Caco-2 (cell line): Measurements from ENCODE around the gene SELENOW. TPM values are rescaled to one million over a fixed set of nuclear protein-coding genes. Genes with fewer than 3 reads are reported as not detected.

Source experiments
- BruUV-seq: library from RNA; stranded (reverse); fragments of 400-500 nt; replicated peaks from 2 replicates; lab custom pipeline; 2021; lab: Mats Ljungman, UMichigan
- CTCF ChIA-PET: fragments of 300-600 bp; sonication (Branson Sonifier 250); formaldehyde crosslinking; loops from one replicate; lab custom pipeline; 2022; ENCODE audit warnings: antibody characterized with exemption; lab: Charles Lee
- POLR2A ChIA-PET: fragments of 300-600 bp; sonication (Branson Sonifier 250); formaldehyde crosslinking; loops from one replicate; lab custom pipeline; 2022; ENCODE audit warnings: antibody characterized with exemption; lab: Charles Lee
- DNase-seq, 2 experiments: peaks; one replicate each; pipeline versions ENCODE4 v3.0.0 to v3.0.0-alpha.2; 2020 to 2022
- H3K27me3 ChIP-seq: replicated peaks from 2 replicates; pipeline ENCODE4 v1.6.0; 2011; ENCODE audit warnings: low read length; ENCODE audit not compliant: control insufficient read depth, insufficient read depth
- H3K36me3 ChIP-seq: 2 replicates; pipeline ENCODE4 v1.5.1; 2011; ENCODE audit warnings: low read length; ENCODE audit not compliant: control insufficient read depth, insufficient read depth
- H3K4me1 ChIP-seq: fragments of 250-450 bp; sonication (Bioruptor Pico); 2 replicates; pipeline ENCODE4 v1.5.1; 2020; ENCODE audit warnings: mild to moderate bottlenecking
- H3K4me3 ChIP-seq: 2 replicates; pipeline ENCODE4 v1.5.1; 2011; ENCODE audit warnings: low read depth, mild to moderate bottlenecking, control low read depth, low read length
- H3K9me3 ChIP-seq: fragments of 250-450 bp; sonication (Bioruptor Pico); 2 replicates; pipeline ENCODE4 v1.5.1; 2020; ENCODE audit warnings: mild to moderate bottlenecking, moderate library complexity
- H3K27ac Mint-ChIP-seq: one replicate; pipeline ENCODE4 v1.8.0; 2022; ENCODE audit warnings: mixed read lengths; ENCODE audit not compliant: unreplicated experiment
- H3K27me3 Mint-ChIP-seq: one replicate; pipeline ENCODE4 v1.8.0; 2022; ENCODE audit warnings: mixed read lengths; ENCODE audit not compliant: insufficient read depth, unreplicated experiment
- H3K36me3 Mint-ChIP-seq: one replicate; pipeline ENCODE4 v1.8.0; 2022; ENCODE audit warnings: mild to moderate bottlenecking, mixed read lengths; ENCODE audit not compliant: insufficient read depth, unreplicated experiment
- H3K4me1 Mint-ChIP-seq: one replicate; pipeline ENCODE4 v1.8.0; 2022; ENCODE audit warnings: low read depth, mixed read lengths; ENCODE audit not compliant: unreplicated experiment
- H3K4me3 Mint-ChIP-seq: one replicate; pipeline ENCODE4 v1.8.0; 2022; ENCODE audit warnings: mild to moderate bottlenecking, moderate library complexity, mixed read lengths; ENCODE audit not compliant: unreplicated experiment
- H3K9me3 Mint-ChIP-seq: one replicate; pipeline ENCODE4 v1.8.0; 2022; ENCODE audit warnings: mixed read lengths; ENCODE audit not compliant: unreplicated experiment
- CTCF ChIP-seq, 2 experiments: fragments of 200-600 bp in 1 of 2; IDR thresholded peaks; 1 replicate in 1 of 2; 2 replicates in 1 of 2; pipeline versions ENCODE4 v1.5.1 to v1.8.0; 2011 to 2022; ENCODE audit warnings: antibody characterized with exemption in 1 of 2, control low read depth in 1 of 2, inconsistent platforms in 1 of 2, low read depth in 1 of 2, low read length in 1 of 2, mild to moderate bottlenecking in 1 of 2, moderate library complexity in 1 of 2; ENCODE audit not compliant: insufficient read depth in 1 of 2, severe bottlenecking in 1 of 2, unreplicated experiment in 1 of 2
- intact Hi-C: fragments of 100-400 bp; cut with micrococcal nuclease; formaldehyde crosslinking; loops from one replicate; pipeline ENCODE4 v1.10.0; 2022; ENCODE audit not compliant: unreplicated experiment
- total RNA-seq: library from RNA; stranded (reverse); gene quantifications from 2 replicates; pipeline ENCODE4 v1.2.3, GENCODE V29; 2022

Gene SELENOW
- total RNA-seq, 1 experiment from 2014 or later, result 110 TPM

- peaks cover 85% of the 10 kb centered on the region for H3K36me3 Mint-ChIP-seq
- DNase-seq, result no peak
- intact Hi-C loops, result no loop called here
- no peaks in the 10 kb centered on the region for H3K9me3 Mint-ChIP-seq
- CTCF ChIA-PET, result no interaction called here
- Histone ChIP-seq H3K9me3 (no peaks in the 10 kb centered on the region), H3K36me3 (peaks cover 8% of the 10 kb centered on the region), H3K4me3 (no peak overlapping the region), H3K27me3 (no peaks in the 10 kb centered on the region), H3K4me1 (no peaks in the 10 kb centered on the region; the same call in 1 of the 2 replicates)
- H3K27ac Mint-ChIP-seq, result no peak overlapping the region
- peaks cover 5% of the 10 kb centered on the region for H3K4me1 Mint-ChIP-seq
- BruUV-seq, result no TSS peak
- POLR2A ChIA-PET, result no interaction called here
- no peaks in the 10 kb centered on the region for H3K27me3 Mint-ChIP-seq
- TF ChIP-seq CTCF (IDR thresholded peaks at IDR 0.05; ENCODE audit: insufficient read depth in 1 of 2, low read depth in 1 of 2, low read length in 1 of 2, severe bottlenecking in 1 of 2, unreplicated experiment in 1 of 2), result no peak
- no peak overlapping the region for H3K4me3 Mint-ChIP-seq
Observed at GRCh38 chr19:47749326-47749725, 29.2 kb upstream of the SELENOW start.

- no peak for DNase-seq
- ChIA-PET POLR2A (no interaction called here), CTCF (no interaction called here)
- Mint-ChIP-seq H3K27ac (no peak overlapping the region), H3K4me3 (no peak overlapping the region), H3K36me3 (peaks cover 87% of the 10 kb centered on the region), H3K4me1 (peaks cover 5% of the 10 kb centered on the region), H3K9me3 (no peaks in the 10 kb centered on the region), H3K27me3 (no peaks in the 10 kb centered on the region)
- BruUV-seq, result no TSS peak
- peaks cover 8% of the 10 kb centered on the region for H3K36me3 ChIP-seq
- H3K9me3 ChIP-seq, result no peaks in the 10 kb centered on the region
- intact Hi-C loops, result no loop called here
- H3K4me1 ChIP-seq, result no peaks in the 10 kb centered on the region; the same call in 1 of the 2 replicates
- TF ChIP-seq CTCF (IDR thresholded peaks at IDR 0.05; ENCODE audit: insufficient read depth in 1 of 2, low read depth in 1 of 2, low read length in 1 of 2, severe bottlenecking in 1 of 2, unreplicated experiment in 1 of 2), result no peak
- no peak overlapping the region for H3K4me3 ChIP-seq
- no peaks in the 10 kb centered on the region for H3K27me3 ChIP-seq
Observed at GRCh38 chr19:47750752-47751151, 27.8 kb upstream of the SELENOW start.

GRCh38 chr19:47752440-47753211, 25.9 kb upstream of the SELENOW start:
- Histone ChIP-seq H3K9me3 (no peaks in the 10 kb centered on the region), H3K4me3 (no peak overlapping the region), H3K4me1 (peaks cover 9% of the 10 kb centered on the region; the same call in 1 of the 2 replicates), H3K36me3 (peaks cover 6% of the 10 kb centered on the region), H3K27me3 (no peaks in the 10 kb centered on the region)
- DNase-seq, result no peak
- Mint-ChIP-seq H3K4me1 (peaks cover 14% of the 10 kb centered on the region), H3K27me3 (no peaks in the 10 kb centered on the region), H3K9me3 (no peaks in the 10 kb centered on the region), H3K4me3 (no peak overlapping the region), H3K36me3 (peaks cover 95% of the 10 kb centered on the region), H3K27ac (no peak overlapping the region)
- POLR2A ChIA-PET, result no interaction called here
- TF ChIP-seq CTCF (IDR thresholded peaks at IDR 0.05; ENCODE audit: insufficient read depth in 1 of 2, low read depth in 1 of 2, low read length in 1 of 2, severe bottlenecking in 1 of 2, unreplicated experiment in 1 of 2), result no peak
- CTCF ChIA-PET, result interaction anchor here (0.5 kb wide), 1 partner anchor 72 kb away, joined by 3 read pairs; no protein-coding TSS in a partner anchor
- no TSS peak for BruUV-seq
- intact Hi-C loops, result no loop called here
